Gastroesophageal sphincter (tissue), 3 donors: ENCODE data around the gene CXXC5.

Source experiments
- POLR2A ChIP-seq, 2 donors: fragments of 450-650 bp; IDR thresholded peaks; one replicate each; pipeline ENCODE4 v1.6.1; 2017; ENCODE audit warnings: antibody characterized with exemption in 2 of 2, mild to moderate bottlenecking in 2 of 2, moderate library complexity in 1 of 2
- TF ChIP-seq, protein P1 (sequence below), 4 experiments: fragments of 200-600 bp in 2 of 4; fragments of 450-650 bp in 2 of 4; sonication (generic) in 1 of 4; IDR thresholded peaks; one replicate each; pipeline ENCODE4 v1.5.1; 2017 to 2019; ENCODE audit warnings: antibody characterized with exemption in 4 of 4, mild to moderate bottlenecking in 2 of 4, moderate library complexity in 2 of 4

DNA sequence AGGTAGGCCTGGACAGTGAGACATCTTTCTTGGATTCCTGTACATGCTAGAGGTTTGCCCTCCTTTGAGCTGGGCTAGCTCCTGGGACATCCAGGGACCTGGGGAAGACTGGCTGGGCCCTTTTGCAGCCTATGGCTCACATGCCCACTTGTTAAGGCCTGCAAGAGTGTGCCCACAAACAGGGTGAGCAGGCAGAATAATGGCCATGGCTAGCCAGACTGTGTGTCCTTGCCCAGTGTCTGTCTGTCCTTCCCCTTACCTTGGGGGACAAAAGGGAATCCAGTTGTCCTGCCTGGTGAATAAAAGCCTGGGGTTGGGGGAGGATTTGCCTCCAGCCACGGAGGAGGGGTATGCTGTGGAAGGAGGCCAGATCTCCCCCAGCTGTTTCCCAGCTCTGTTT, 13.0 kb upstream of the CXXC5 start:
- TF ChIP-seq, protein P1, sequence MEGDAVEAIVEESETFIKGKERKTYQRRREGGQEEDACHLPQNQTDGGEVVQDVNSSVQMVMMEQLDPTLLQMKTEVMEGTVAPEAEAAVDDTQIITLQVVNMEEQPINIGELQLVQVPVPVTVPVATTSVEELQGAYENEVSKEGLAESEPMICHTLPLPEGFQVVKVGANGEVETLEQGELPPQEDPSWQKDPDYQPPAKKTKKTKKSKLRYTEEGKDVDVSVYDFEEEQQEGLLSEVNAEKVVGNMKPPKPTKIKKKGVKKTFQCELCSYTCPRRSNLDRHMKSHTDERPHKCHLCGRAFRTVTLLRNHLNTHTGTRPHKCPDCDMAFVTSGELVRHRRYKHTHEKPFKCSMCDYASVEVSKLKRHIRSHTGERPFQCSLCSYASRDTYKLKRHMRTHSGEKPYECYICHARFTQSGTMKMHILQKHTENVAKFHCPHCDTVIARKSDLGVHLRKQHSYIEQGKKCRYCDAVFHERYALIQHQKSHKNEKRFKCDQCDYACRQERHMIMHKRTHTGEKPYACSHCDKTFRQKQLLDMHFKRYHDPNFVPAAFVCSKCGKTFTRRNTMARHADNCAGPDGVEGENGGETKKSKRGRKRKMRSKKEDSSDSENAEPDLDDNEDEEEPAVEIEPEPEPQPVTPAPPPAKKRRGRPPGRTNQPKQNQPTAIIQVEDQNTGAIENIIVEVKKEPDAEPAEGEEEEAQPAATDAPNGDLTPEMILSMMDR (IDR thresholded peaks at IDR 0.05), result no peak
- no peak for TF ChIP-seq POLR2A (IDR thresholded peaks at IDR 0.05)
